HEK293T (cell line): ENCODE measurements around the gene LACTBL1.
"Not testable (repeated sequence)": the region's sequence is repeated elsewhere in the genome, so short reads cannot be mapped to it uniquely, and the experiment has no call there.

Experiments used
- CTCF ChIA-PET: fragments of 350-600 bp; formaldehyde crosslinking; extraction: SDS; loops from one replicate; lab custom pipeline; 2021; ENCODE audit warnings: antibody characterized with exemption, inconsistent platforms; lab: Yijun Ruan, JAX
- POLR2A ChIA-PET: fragments of 350-600 bp; formaldehyde crosslinking; extraction: SDS; loops from one replicate; lab custom pipeline; 2020; ENCODE audit warnings: antibody characterized with exemption, inconsistent platforms; lab: Yijun Ruan, JAX
- DNase-seq: peaks from one replicate; pipeline ENCODE4 v3.0.0; 2012; ENCODE audit warnings: mixed read lengths; ENCODE audit errors: extremely low spot score
- ARNT ChIP-seq: fragments of 450-650 bp; IDR thresholded peaks from 2 replicates; pipeline ENCODE4 v1.6.1; 2017; ENCODE audit warnings: mild to moderate bottlenecking
- BHLHE40 ChIP-seq: fragments of 450-650 bp; IDR thresholded peaks from 2 replicates; pipeline ENCODE4 v1.6.1; 2016; ENCODE audit warnings: mild to moderate bottlenecking, moderate library complexity, borderline replicate concordance
- CTBP1 ChIP-seq: fragments of 450-650 bp; IDR thresholded peaks from 2 replicates; pipeline ENCODE4 v1.6.1; 2016; ENCODE audit warnings: borderline replicate concordance
- ELF4 ChIP-seq: fragments of 450-650 bp; IDR thresholded peaks from 2 replicates; pipeline ENCODE4 v1.6.1; 2017; ENCODE audit warnings: antibody characterized with exemption
- FOXA1 ChIP-seq: fragments of 450-650 bp; IDR thresholded peaks from 2 replicates; pipeline ENCODE4 v1.6.1; 2016; ENCODE audit warnings: mild to moderate bottlenecking
- FOXK2 ChIP-seq: fragments of 450-650 bp; IDR thresholded peaks from 2 replicates; pipeline ENCODE4 v1.6.1; 2016; ENCODE audit warnings: mild to moderate bottlenecking
- FOXM1 ChIP-seq: fragments of 450-650 bp; IDR thresholded peaks from 2 replicates; pipeline ENCODE4 v1.6.1; 2017; ENCODE audit warnings: mild to moderate bottlenecking, borderline replicate concordance
- HDGF ChIP-seq: fragments of 450-650 bp; IDR thresholded peaks from 2 replicates; pipeline ENCODE4 v1.6.1; 2017; ENCODE audit warnings: antibody characterized with exemption, borderline replicate concordance
- L3MBTL2 ChIP-seq: fragments of 450-650 bp; conservative IDR thresholded peaks from 2 replicates; pipeline ENCODE4 v1.6.1; 2016; ENCODE audit warnings: mild to moderate bottlenecking
- LEF1 ChIP-seq: fragments of 450-650 bp; IDR thresholded peaks from 2 replicates; pipeline ENCODE4 v1.6.1; 2017; ENCODE audit warnings: mild to moderate bottlenecking, borderline replicate concordance
- NFRKB ChIP-seq: fragments of 450-650 bp; IDR thresholded peaks from 2 replicates; pipeline ENCODE4 v1.6.1; 2016; ENCODE audit warnings: mild to moderate bottlenecking, moderate library complexity
- SP1 ChIP-seq: fragments of 450-650 bp; IDR thresholded peaks from 2 replicates; pipeline ENCODE4 v1.6.1; 2017
- SUZ12 ChIP-seq: fragments of 450-650 bp; IDR thresholded peaks from 2 replicates; pipeline ENCODE4 v1.6.1; 2016; ENCODE audit warnings: mild to moderate bottlenecking
- TARDBP ChIP-seq: fragments of 450-650 bp; IDR thresholded peaks from 2 replicates; pipeline ENCODE4 v1.6.1; 2016
- ZNF384 ChIP-seq: fragments of 450-650 bp; IDR thresholded peaks from 2 replicates; pipeline ENCODE4 v1.6.1; 2016
- TF ChIP-seq, protein P1 (sequence below): fragments of 450-650 bp; IDR thresholded peaks from 2 replicates; pipeline ENCODE4 v1.6.1; 2016

LACTBL1 gene

DNA sequence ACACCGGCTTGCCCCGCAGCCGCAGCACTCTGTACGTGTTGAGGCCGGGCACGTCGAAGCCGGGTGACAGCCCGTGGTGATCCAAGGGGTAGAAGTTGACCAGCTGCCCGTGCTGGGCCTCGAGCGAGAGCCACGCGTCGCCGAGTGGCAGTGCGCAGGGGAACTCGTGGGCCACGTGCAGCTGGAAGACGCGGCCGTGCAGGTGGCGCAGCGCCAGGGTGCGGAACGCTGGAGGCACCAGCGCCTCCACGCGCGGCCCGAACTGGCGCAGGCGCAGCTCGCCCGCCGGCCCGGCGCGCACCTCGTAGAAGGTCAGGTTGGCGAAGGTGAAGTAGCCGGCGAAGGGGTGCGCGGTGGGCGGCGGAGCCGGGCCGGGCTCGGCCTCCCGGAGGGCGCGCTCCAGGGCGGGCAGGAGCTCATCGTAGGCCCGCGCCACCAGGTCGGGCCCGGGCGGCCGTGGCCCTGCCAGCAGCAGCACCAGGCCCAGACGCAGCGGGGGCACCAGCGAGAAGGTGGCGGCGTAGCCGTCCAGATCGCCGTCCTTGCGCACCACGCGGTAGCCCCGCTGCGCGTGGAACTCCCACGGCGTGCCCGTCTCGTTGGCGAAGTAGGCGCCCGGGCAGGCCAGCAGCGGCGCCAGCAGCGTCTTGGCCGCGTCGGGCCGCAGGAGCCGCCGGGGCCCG lies 19.5 kb downstream of the LACTBL1 start:
- DNase-seq: no peak
- no peak for TF ChIP-seq FOXK2
- TF ChIP-seq SUZ12: no peak
- no peak for TF ChIP-seq BHLHE40
- no peak for TF ChIP-seq LEF1
- TF ChIP-seq ELF4: no peak
- CTCF ChIA-PET: no interaction called here
- POLR2A ChIA-PET: no interaction called here

DNA sequence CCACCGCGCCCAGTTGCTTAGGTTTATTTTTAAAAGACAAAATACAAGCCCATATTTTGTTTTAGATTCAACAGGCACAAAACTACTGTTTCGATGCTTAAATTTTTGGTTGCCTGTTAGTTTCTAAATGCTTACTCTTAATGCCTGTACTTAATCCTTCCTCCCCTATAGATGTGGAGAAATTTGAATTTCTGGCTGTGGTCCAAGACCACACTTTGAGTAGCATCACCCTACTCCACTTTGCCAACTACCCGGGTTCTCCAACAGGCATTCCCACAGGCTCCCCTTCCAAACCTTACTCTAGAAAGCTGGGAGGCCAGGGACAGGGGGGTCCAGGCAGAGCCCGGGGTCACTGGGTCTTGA lies 20.0 kb downstream of the LACTBL1 start:
- ChIA-PET CTCF (no interaction called here), POLR2A (no interaction called here)
- TF ChIP-seq CTBP1: no peak
- TF ChIP-seq FOXM1: no peak
- no peak for TF ChIP-seq LEF1
- TF ChIP-seq FOXA1: no peak
- TF ChIP-seq ZNF384: no peak
- no peak for TF ChIP-seq ELF4
- TF ChIP-seq SP1: no peak
- no peak for TF ChIP-seq BHLHE40
- no peak for TF ChIP-seq HDGF
- no peak for TF ChIP-seq TARDBP
- TF ChIP-seq, protein P1, sequence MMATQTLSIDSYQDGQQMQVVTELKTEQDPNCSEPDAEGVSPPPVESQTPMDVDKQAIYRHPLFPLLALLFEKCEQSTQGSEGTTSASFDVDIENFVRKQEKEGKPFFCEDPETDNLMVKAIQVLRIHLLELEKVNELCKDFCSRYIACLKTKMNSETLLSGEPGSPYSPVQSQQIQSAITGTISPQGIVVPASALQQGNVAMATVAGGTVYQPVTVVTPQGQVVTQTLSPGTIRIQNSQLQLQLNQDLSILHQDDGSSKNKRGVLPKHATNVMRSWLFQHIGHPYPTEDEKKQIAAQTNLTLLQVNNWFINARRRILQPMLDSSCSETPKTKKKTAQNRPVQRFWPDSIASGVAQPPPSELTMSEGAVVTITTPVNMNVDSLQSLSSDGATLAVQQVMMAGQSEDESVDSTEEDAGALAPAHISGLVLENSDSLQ: no peak
- TF ChIP-seq FOXK2: no peak
- no peak for TF ChIP-seq ARNT
- DNase-seq: no peak

- ChIA-PET POLR2A (no interaction called here), CTCF (no interaction called here)
- no peak for DNase-seq
- no peak for TF ChIP-seq ELF4
- no peak for TF ChIP-seq ZNF384
- no peak for TF ChIP-seq NFRKB
- no peak for TF ChIP-seq SUZ12
- TF ChIP-seq ARNT: no peak
- TF ChIP-seq L3MBTL2: no peak
- no peak for TF ChIP-seq CTBP1
- no peak for TF ChIP-seq FOXK2
- TF ChIP-seq FOXA1: no peak
- no peak for TF ChIP-seq FOXM1
- TF ChIP-seq BHLHE40: no peak
- no peak for TF ChIP-seq HDGF
- no peak for TF ChIP-seq SP1
- no peak for TF ChIP-seq LEF1
- TF ChIP-seq, protein P1: no peak
Measured at GRCh38 chr1:22951796-22952195, 20.9 kb downstream of the LACTBL1 start.

DNA sequence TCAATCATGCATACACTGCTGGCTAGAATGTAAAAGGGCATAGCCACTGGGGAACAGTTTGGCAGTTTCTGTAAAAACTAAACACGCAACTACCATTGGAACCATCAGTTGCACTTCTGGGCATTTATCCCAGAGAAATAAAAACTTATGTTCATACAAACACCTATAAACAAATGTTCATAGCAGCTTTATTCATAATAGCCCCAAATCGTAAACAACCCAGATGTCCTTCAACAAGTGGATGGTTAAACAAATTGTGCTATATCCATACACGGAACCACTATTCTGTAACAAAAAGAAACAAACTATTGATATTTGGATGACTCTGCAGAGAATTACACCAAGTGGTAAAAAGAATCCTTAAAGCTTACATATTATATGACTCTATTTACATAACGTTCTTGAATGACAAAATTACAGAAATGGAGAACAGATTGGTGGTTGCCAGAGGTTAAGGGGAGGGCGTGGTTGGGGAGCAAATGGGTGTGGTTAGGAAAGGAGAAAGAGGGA lies 22.8 kb downstream of the LACTBL1 start:
- POLR2A ChIA-PET: no interaction called here
- DNase-seq: no peak
- CTCF ChIA-PET: no interaction called here
- TF ChIP-seq HDGF: no peak
- TF ChIP-seq, protein P1: no peak
- no peak for TF ChIP-seq ELF4
- TF ChIP-seq ARNT: no peak
- no peak for TF ChIP-seq CTBP1
- TF ChIP-seq SP1: no peak
- no peak for TF ChIP-seq TARDBP
- TF ChIP-seq FOXM1: no peak
- no peak for TF ChIP-seq NFRKB

- CTCF ChIA-PET: interaction anchor here (0.6 kb wide), 1 partner anchor 238 kb away, joined by 3 read pairs; no protein-coding TSS in a partner anchor
- POLR2A ChIA-PET, DNase-seq: not testable (repeated sequence)
Measured at GRCh38 chr1:22945171-22945570, 27.5 kb downstream of the LACTBL1 start.

DNA sequence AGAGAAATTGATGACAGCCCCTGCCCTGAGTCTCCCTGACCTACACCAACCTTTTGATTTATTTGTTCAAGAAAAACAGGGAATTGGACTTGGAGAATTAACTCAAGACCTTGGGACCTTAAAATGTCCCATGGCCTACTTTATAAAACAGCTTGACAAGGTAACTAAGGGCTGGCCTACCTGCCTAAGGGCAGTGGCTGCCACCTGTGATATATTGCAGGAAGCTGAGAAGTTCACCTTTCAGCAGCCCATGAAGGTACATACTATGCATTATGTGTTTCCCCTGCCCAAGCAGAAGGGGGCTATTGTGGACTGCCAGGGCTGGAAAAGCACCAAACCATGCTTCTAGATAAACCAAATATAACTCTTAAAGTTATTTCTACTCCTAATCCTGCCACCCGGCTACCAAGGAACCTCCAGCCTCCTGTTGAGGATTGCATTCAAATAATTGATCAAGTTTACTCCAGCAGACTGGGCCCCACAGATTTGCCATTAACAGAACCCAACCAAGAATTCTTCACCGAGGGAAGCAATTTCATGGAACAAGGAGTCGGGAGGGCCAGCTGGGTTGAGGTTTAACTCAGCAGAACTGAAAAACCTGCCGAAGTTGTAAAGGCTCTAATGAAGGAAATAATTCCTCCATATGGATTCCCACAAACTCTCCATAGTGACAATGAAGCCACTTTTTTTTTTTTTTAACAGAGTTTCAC lies 28.2 kb downstream of the LACTBL1 start:
- no peak for TF ChIP-seq TARDBP
- ChIA-PET POLR2A (no interaction called here), CTCF (no interaction called here)
- no peak for DNase-seq

- no peak for DNase-seq
- ChIA-PET POLR2A (no interaction called here), CTCF (interaction anchor here (0.6 kb wide), 1 partner anchor 237 kb away, joined by 3 read pairs; no protein-coding TSS in a partner anchor)
- TF ChIP-seq ELF4 (no peak), FOXA1 (no peak), TARDBP (no peak), SUZ12 (no peak), HDGF (no peak), L3MBTL2 (no peak), FOXK2 (no peak), BHLHE40 (no peak)
- TF ChIP-seq, protein P1: no peak
Measured at GRCh38 chr1:22941257-22941656, 31.4 kb downstream of the LACTBL1 start.
